ENCODE data around the gene SFTPD.

The SFTPD gene

DNA sequence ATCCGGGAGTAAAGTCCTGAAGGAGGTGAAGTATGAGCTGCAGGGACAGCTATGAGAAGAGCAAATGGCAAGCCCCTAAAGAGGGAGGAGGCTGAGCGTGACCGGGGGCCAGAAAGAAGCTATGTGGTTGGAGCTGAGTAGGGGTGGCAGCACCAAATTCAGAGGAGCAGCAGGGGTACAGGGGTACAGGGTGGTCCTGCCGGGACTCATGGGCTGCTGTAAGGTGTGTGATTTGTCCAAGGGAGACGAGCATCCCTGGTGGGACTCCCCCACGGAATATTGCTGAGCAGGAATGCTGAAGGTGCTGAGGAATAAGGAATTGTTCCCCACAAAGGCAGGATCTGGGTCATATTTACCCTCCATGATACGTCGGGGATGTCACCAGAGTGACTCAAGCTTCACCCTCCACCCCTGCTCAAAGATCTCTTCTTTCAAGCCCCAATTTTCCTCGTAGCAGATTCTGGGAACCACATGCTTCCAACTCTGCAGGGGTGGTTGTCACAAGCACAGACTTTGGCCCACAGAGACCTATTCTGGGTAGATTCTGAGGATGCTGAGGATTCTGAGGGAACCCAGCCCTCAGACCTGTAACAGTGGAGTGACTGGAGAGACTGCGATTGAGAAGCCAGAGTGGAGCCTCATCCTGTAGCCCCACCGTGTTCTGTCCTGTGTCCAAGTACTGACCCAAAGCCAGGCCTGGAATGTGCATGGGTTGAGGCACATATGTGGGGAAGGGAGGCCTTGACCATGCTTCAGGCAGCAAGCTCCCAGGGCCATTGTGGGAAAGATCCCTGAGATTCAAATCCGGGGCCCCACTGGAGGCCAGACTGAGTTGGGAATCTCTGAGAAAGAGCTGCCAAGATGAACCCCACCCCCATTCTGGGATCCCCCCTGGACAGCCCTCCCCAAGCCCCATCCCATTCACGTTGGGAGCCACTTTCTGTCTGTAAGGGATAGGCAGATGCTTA is 4.2 kb downstream of the SFTPD start:
- ATAC-seq (no peak), DNase-seq (no peak)

DNA sequence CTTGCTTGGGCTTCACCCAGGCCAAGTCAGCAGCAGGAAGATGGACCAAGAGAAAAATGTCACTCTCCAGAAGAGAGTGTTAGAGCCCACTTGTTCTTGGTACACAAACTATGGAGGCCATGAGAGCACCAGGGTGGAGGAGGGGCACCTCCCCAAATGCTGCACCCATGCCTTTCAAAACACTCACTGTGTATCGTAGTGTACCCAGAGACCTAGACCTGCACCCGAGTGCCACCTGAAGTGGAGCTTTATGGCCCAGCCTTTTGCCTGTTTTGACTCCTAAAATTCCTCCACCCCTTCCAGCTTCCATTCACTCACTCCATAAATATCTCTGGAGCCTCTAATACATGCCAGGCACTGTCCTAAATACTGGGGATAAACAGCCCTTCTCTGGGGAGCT is 5.0 kb downstream of the SFTPD start:
- no peak for ATAC-seq
- no peak for DNase-seq

DNA sequence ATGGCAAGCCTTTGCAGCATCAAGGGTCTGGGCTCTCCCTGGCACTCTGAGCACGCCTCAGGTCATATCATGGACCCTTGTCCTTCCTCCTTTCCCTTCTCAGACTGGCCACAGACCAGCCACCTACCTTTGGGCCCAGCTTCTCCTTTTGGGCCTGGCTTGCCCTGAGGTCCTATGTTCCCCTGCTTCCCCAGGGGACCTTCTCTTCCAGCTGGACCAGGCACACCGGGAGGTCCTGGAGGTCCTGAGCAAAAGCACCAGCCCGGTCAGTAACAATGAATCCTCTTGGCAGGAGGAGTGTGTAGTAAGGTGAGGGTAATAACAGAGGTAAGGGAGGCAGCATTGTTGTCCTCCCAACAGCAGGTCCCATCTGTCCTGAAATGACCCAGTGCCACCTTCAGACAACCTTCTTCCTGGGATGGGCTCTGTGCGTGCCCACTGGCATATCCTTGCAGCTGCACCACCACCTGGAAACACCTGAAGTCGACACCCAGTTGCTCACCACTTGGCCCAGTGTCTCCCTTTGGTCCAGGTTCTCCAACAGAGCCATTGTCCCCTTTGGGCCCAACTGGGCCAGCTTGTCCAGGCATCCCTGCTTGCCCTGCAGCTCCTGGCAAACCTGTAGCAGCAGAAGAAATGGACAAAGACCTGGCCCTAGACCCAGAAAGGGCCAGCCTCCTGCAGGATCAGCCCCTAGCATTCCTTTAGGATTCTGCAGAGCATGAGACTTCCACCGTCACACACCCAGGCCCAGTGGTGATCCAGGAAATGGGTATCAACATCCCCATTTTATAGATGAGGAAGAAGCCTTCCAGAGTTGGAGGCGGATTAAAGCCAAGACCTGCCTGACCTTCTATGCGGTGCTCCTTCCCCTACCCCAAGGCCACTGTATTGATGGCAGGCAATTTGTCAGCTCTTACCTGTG is 6.4 kb downstream of the SFTPD start:
- DNase-seq = no peak
- no peak for ATAC-seq

DNA sequence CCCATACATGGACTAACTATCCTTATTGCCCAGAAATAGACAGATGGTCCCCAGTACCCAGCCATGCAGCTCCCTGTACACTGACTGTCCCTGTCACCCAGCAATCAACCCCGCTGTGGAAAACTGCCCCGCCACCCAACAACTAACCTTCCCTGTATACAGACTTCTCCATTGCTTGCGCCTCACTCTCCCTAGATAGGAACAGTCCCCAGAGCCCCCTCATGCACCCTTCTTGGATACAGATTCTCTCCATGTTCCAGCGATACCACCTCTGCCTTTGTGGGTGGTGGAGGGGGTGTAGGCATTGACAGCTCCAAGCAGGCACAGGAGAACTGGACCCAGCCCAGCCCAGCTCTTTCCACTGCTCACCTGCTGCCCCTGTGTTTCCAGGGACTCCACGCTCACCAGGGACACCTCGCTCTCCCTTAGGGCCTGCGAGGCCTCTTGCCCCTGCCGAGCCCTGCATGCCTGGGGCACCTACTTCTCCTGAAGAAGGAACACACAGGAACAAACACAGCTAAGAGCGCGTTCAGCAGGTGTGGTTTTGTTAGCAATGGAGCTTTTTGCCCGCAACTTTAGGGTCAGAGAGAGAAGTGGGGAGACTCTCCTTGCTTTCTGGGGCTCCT is 7.2 kb downstream of the SFTPD start:
- DNase-seq = no peak
- no peak for ATAC-seq

DNA sequence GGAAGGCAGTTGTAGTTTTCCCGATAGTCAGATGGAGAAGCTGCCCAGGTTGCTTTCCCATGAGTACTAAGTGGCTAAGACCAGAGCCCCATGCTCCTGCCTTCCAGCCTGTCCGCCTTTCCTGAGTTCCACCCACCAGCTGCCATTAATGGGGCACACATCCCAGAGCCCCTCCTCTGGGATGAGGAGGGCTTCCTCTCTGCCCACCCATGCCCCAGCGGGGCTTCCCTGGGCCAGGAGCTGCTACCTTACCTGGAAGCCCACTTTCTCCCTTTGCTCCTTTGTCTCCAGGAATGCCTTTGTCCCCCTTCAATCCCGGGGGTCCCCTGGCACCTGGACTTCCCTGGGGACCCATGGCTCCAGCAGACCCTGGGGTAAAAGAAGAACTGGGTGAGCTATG is 7.8 kb downstream of the SFTPD start:
- ATAC-seq = no peak
- no peak for DNase-seq

DNA sequence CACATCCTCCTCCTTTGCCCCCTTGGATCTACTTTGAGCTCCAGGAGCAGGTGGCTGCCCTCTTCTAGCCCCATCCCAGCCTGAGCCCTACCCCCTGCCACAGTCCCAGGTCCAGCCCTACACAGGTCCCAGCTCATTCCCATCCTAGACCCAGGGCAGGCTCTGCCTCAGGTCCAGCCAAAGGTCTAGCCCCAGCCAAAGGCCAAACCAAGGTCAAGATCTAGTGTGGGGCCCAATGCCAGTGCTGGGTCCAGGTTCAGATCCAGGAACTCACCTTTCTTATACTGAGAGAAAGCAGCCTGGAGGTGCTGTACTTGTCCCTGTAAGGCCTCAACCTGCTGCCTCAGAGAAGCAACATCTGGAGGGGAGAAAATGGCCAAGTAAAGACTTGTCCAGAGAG is 8.5 kb downstream of the SFTPD start:
- DNase-seq = no peak
- no peak for ATAC-seq

DNA sequence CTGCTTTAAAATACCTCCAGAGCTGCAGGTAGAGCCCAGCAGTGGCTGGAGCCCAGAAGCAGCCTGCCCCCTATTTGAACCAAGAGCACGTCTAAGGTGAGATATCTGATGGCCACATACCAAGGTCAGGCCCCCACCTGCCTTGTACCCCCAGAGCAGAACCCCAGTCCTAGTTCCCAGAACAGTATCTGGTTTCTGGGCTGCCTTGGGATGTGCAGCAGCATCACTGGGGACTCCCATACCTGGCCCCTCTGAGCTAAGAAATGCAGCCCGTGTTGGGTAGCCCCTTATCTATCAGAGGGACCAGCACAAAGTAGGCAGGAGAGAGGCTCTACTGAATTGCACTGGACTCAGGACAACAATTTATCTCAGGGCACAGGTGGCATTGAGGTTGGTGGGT is 8.9 kb downstream of the SFTPD start:
- DNase-seq (no peak), ATAC-seq (no peak)

DNA sequence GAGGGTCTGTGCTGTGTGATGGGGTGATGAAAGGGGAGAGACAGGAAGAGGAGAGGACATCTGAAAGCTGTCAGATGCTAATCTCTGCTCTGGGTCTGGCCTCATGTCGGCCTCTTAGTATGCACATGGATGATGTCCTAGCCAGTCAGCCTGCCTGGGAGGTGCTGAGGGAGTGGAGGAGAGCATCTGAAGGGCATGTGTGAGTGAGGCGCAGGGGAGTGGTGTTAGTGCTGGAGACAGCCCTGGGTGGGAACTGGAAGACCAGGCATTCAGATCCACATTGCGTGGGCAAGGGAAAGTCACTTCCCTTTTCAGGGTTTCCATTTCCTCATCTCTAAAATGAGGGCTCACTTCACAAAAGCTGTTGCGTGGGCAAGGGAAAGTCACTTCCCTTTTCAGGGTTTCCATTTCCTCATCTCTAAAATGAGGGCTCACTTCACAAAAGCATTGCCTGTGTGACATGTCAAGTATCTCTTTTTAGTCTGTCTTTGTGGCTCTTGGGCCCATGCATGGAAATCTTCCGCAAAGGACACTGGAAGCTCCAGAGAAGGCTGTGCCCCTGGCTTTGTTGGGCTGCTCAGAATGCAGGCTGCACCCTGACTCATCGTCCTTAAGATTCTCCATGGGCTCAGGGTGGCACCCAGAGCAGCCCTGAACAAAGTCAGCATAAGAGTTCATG is 10.0 kb downstream of the SFTPD start:
- ATAC-seq (peak; percentile 44), DNase-seq (peak; percentile 33)

DNA sequence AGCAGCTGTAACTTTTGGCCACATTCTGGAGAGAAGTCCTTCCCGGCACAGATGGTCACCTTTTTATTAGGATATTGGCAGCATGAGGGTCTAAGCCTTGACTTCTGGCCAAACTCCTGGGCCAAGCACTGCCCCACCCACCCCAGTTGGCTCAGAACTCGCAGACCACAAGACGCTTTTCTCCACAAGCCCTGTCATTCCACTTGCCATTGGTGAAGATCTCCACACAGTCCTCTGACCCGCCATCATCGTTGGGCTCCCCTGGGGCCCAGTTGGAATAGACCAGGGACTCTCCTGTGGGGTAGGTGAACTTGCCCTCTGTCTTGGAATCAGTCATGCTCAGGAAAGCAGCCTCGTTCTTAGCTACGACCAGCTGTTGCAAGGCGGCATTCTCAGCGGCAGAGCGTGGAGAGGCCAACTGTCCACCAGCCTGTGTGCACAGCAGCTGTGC is 11.2 kb downstream of the SFTPD start:
- ATAC-seq = no peak
- no peak for DNase-seq

DNA sequence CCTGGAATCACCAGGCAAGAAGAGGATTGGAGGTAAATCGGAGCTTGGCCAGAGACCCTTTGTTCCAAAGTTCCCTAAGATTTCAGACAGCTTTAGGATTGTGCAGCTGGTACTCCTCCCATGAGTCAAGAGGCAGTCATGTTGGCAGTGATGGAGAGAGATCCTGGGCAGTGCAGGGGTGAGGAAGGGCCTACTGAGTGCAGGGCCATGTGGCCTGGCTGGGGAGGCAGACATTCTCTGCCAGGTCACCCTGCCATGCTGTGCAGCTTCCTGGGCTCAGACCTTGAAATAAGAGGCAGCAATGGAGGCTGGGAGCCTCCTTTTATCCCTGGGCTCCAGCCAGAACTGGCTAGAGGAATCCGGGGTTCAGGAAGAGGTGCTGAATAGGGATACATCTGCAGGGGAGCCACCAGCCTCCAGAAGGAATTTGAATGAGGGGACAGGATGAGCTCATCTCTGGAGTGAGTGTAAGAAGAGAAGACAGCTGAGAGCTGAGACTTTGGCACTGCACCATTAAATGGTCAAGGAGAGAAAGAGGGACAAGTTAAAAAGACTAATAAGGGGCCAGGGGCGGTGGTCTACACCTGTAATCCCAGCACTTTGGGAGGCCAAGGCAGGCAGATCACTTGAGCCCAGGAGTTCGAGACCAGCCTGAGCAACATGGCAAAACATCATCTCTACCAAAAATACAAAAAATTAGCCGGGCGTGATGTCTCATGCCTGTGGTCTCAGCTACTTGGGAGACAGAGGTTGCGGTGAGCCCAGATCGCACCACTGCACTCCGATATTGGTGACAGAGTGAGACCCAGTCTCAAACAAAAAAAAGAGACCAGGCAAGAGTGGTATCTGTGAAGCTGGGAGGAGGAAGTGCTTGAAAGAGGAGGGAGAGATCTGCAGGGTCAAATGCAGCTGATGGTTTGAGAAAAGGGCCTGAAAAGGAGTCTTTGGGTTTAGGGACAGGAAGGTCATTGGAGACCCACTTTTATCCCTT is 12.0 kb downstream of the SFTPD start:
- DNase-seq (no peak), ATAC-seq (no peak)

DNA sequence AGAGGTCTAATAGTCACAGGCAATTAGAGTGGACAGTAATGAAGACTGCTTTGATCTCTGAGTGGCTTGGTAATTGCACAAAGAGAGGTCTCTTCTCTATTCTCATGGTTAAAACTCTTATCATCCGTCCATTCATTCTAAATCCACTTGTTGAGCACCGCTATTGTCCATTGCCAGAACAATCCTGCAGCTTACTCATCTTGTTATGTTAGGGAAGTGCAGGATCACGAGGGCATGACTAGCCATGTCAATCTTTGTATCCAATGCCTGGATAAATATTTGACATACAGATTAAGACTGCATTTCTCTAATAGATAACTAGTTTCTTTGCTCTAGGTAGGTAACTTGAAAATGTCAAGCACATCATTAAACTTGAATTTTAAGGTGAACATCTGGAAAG is 14.9 kb downstream of the SFTPD start:
- no peak for ATAC-seq

DNA sequence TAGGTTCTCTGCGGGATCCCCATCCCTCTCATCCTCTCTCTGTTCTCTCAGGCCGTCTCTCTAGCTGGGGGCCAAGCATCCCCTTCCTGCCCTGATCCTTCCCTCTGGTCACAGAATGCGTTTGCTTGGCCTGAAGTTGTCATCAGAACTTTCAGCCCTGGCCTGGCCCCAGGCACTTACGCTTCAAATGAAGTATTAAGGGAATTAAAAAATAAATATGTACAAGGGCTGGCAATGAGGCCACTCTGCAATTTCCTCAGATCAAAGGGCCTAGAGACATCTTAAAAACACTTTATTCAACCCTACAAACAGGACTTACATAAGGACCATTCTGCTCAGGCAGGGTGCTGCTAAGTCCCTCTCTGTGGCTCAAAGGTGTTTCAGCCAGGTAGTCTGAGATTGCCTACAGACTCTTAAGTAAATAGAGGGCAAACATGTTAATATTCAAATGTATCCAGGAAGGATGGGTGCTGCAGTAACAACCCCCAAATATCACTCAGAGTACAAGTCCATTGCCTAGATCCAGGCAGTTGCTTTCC is 16.0 kb downstream of the SFTPD start:
- ATAC-seq (no peak), DNase-seq (no peak)

More for the DNA sequence above, 14.9 kb downstream of the SFTPD start:
- no peak for DNase-seq

DNA sequence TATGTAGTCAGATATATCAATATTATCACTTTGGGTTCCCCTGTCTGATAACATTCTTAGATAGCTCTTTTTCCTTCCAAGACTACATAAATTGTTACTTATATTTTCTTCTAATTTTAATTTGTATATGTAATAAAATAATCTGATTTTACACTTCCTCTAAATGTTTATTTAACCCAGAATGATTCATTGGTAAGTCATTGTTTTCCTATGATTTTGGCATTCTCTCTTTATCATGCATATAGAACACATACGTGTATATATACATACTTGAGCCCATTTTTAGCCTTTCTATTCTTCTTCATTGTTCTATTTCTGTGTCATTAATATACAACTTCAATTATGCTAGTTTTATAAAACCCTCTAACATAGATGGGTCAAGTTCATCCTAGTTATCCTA is 16.6 kb downstream of the SFTPD start:
- ATAC-seq (no peak), DNase-seq (no peak)

DNA sequence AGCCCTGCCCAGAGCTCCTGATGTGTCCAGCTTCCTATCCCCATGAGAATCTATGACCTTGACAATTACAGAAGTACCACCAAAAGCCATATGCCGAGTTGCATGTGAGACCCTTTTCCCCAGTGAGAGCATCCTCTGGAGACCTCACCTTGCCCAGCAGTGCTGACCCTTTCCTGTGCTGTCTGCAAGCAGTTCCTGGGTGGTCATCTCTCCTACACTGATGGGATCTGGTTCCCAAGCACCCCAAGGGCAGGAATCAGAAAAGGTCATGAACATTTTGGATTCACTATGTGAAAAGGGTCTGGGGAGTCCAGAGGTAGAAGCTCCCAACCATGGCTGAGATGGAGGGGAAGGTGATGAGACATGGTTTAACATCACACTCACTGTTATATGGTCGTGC is 18.2 kb downstream of the SFTPD start:
- ATAC-seq (no peak), DNase-seq (no peak)

DNA sequence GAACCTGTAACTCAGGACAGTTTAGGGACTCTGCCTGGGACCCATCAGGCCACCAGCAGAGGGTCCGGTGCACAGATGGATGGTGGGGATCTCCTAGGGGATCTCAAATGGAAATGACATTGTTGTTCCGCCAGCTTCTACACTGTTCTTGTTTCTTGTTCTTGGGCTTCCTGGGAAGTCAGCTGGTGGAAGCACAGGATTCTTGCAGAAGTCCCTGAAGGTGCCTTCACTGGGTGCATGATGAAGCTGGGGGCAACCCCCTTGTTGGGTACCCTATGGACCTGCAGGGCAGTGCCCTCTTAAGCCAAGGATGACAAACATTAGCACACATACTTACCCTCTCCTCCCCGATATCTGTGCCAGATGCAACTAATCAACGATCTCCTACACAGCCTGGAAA is 18.6 kb downstream of the SFTPD start:
- ATAC-seq (no peak), DNase-seq (no peak)

DNA sequence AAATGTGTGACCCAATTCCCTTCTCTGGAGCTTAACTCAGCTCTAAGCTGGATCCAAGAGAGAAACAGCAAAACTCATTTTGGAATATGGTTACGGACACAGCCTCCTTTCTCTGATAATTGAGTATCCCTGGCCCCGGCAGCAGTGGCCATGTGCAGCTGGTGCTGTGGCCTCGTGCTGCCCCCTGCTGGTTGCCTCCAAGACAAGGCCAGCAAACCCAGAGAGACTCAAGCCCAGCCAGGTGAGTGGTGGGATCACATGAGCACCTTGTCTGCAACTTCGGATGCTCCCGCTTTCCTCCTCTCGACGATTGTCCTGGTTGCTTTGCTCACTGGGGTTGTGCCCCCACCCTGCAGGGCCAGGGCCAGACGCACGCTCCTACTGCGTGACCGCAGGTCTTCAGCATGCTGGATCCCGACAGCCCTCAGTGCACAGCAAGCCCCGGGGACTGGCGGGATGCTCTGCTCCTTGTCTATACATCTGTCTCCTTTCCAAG is 19.4 kb downstream of the SFTPD start:
- ATAC-seq (peak; percentile 81), DNase-seq (peak; percentile 86)

DNA sequence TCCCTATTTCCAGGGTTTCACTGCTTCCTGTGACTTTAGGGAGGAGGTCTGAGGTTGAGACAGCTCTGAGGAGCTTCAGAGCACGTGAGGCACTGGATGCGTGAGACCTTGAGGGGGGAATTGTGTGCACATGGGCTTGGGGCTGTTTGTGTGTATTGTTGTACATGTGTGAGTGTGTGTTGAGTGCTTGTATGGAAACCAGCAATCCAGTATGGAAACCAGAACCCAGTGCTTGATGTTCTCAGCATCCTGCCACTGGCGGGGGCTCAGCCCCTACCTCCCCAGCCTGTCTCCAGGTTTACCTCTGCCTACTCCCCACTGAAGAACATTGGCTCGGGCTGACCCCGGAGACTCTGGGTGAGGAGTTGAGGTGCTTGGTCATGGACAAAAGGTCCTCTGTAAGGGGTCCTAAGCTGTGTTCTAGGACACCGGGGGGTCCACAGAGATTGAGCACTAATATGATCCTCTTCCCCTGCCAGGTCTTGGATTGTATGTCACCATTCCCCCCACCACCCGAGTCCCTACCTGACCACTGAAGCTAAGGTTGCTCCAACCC is 20.8 kb downstream of the SFTPD start:
- ATAC-seq = no peak
- DNase-seq = no peak

DNA sequence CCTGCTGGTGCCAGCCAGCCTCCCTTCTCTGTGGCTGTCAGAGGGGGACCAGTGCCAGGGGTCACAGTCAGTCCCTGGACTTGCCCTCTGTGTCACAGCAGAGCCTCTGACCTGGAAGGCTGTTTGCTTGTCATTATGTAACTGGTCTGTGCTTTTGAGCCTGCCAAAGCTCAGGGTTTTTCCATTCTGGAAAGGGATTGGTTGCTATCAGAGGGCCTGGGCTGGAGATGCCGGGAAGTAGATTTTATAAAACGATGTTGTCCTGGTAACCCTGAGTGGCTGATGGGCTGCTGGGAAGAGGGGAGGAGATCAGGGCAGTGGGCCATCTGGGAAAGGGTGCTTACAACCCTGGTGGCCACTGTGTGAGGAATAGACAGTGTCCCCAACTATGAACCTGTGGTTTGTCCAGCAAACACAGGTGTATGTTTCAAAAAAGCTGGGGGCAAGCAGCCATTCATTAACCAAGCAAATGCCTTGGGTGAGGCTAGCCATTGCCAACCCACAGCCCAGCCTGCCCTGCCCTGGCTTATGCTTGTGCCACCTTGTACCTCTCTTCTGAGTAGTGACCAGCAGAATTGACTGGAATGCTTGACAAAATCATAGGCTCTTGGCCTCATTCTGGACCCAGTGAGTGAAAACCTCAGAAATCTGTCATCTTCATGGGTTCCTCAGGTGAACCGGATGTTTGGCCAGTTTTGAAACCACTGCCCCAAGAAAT is 21.6 kb downstream of the SFTPD start:
- DNase-seq (no peak), ATAC-seq (no peak)

DNA sequence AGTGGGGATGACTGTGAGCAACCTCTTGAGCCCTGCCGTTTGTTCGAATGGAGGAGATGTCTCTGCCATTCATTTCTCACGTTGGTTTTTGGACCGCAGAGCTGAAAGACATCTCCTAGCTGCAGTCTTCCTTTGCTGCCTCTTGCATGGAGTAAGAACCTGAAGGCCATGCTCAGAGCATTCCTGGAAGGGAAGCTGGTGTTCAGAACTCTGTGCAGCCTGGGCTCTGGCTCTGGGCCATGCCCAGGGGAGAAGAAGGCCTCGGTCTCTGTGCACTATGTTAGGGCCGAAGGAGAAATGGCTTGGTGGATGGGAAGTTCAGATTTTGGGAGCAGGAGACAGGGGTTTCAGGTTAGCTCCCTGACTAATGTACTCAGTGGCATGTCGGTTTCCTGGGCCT is 22.9 kb downstream of the SFTPD start:
- DNase-seq (no peak), ATAC-seq (no peak)
